ENCODE data around the gene RSU1. TPM values are rescaled to one million over a fixed set of nuclear protein-coding genes. Genes with fewer than 3 reads are reported as not detected.

The RSU1 gene
- polyA plus RNA-seq, 1 donor (not counting 4 experiments of a cell fraction or from before 2014, with no cell fraction given): 125 TPM

GRCh38 chr10:16853809-16854208 lies 36.6 kb upstream of the RSU1 start:
- Histone ChIP-seq H2AFZ (ENCODE audit: control insufficient read depth, low read length) (no peak overlapping the region), H4K20me1 (ENCODE audit: control insufficient read depth, extremely low read depth, insufficient read depth, low read length) (no peaks in the 10 kb centered on the region), H3K9me1 (ENCODE audit: control insufficient read depth, extremely low read depth, insufficient read depth, low read length) (no peaks in the 10 kb centered on the region), H3K4me3 (ENCODE audit: control insufficient read depth in 2 of 3, extremely low read depth in 1 of 3, insufficient read depth in 2 of 3, low read depth in 1 of 3, low read length in 3 of 3) (no peak overlapping the region), H3K36me3 (ENCODE audit: control insufficient read depth in 2 of 2, extremely low read depth in 1 of 2, insufficient read depth in 2 of 2, low read length in 2 of 2) (no peaks in the 10 kb centered on the region), H3K4me2 (ENCODE audit: control insufficient read depth, extremely low read depth, insufficient read depth, low read depth, low read length) (no peak overlapping the region), H3K27ac (ENCODE audit: control insufficient read depth, insufficient read depth, low read length) (no peak overlapping the region), H3K79me2 (ENCODE audit: control insufficient read depth, insufficient read depth, low read length) (no peaks in the 10 kb centered on the region), H3K4me1 (ENCODE audit: control insufficient read depth, extremely low read depth, insufficient read depth, low read length) (peaks cover 18% of the 10 kb centered on the region), H3K9me3 (ENCODE audit: control insufficient read depth, low read depth, low read length) (no peaks in the 10 kb centered on the region), H3K27me3 (ENCODE audit: control insufficient read depth, extremely low read depth, insufficient read depth, low read length) (no peaks in the 10 kb centered on the region), H3K9ac (ENCODE audit: control insufficient read depth, extremely low read depth, insufficient read depth, low read length) (no peak overlapping the region)
- DNase-seq (ENCODE audit: low read depth, low spot score) (no peak), FAIRE-seq (no peak)
- dilution Hi-C loops (cut with MboI; ENCODE audit: extremely low pct_ligation_motif_present, low sequenced_read_pairs): loop anchor here (10.0 kb wide), 1 partner anchor 291 kb away; no protein-coding TSS in a partner anchor
- no peak for TF ChIP-seq EZH2 (IDR thresholded peaks at IDR 0.05; ENCODE audit: low read length)
- TF ChIP-seq, protein P1, sequence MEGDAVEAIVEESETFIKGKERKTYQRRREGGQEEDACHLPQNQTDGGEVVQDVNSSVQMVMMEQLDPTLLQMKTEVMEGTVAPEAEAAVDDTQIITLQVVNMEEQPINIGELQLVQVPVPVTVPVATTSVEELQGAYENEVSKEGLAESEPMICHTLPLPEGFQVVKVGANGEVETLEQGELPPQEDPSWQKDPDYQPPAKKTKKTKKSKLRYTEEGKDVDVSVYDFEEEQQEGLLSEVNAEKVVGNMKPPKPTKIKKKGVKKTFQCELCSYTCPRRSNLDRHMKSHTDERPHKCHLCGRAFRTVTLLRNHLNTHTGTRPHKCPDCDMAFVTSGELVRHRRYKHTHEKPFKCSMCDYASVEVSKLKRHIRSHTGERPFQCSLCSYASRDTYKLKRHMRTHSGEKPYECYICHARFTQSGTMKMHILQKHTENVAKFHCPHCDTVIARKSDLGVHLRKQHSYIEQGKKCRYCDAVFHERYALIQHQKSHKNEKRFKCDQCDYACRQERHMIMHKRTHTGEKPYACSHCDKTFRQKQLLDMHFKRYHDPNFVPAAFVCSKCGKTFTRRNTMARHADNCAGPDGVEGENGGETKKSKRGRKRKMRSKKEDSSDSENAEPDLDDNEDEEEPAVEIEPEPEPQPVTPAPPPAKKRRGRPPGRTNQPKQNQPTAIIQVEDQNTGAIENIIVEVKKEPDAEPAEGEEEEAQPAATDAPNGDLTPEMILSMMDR (optimal IDR thresholded peaks at IDR 0.05 in 1 of 3, IDR thresholded peaks at IDR 0.05 in 1 of 3, conservative IDR thresholded peaks at IDR 0.05 in 1 of 3; ENCODE audit: extremely low read depth in 1 of 3, insufficient read depth in 2 of 3, low read length in 3 of 3): no peak

- no peak overlapping the region for H3K4me2 ChIP-seq (ENCODE audit: control insufficient read depth, extremely low read depth, insufficient read depth, low read depth, low read length)
- no peaks in the 10 kb centered on the region for H3K36me3 ChIP-seq (ENCODE audit: control insufficient read depth in 2 of 2, extremely low read depth in 1 of 2, insufficient read depth in 2 of 2, low read length in 2 of 2)
- H3K9ac ChIP-seq (ENCODE audit: control insufficient read depth, extremely low read depth, insufficient read depth, low read length): no peak overlapping the region
- H3K9me3 ChIP-seq (ENCODE audit: control insufficient read depth, low read depth, low read length): no peaks in the 10 kb centered on the region
- DNase-seq (ENCODE audit: low read depth, low spot score) (no peak), FAIRE-seq (peak; percentile 60)
- H3K9me1 ChIP-seq (ENCODE audit: control insufficient read depth, extremely low read depth, insufficient read depth, low read length): no peaks in the 10 kb centered on the region
- no peak overlapping the region for H3K27ac ChIP-seq (ENCODE audit: control insufficient read depth, insufficient read depth, low read length)
- no peak overlapping the region for H2AFZ ChIP-seq (ENCODE audit: control insufficient read depth, low read length)
- no peaks in the 10 kb centered on the region for H4K20me1 ChIP-seq (ENCODE audit: control insufficient read depth, extremely low read depth, insufficient read depth, low read length)
- H3K27me3 ChIP-seq (ENCODE audit: control insufficient read depth, extremely low read depth, insufficient read depth, low read length): no peaks in the 10 kb centered on the region
- no peak overlapping the region for H3K4me3 ChIP-seq (ENCODE audit: control insufficient read depth in 2 of 3, extremely low read depth in 1 of 3, insufficient read depth in 2 of 3, low read depth in 1 of 3, low read length in 3 of 3)
- H3K4me1 ChIP-seq (ENCODE audit: control insufficient read depth, extremely low read depth, insufficient read depth, low read length): peaks cover 23% of the 10 kb centered on the region
- no peaks in the 10 kb centered on the region for H3K79me2 ChIP-seq (ENCODE audit: control insufficient read depth, insufficient read depth, low read length)
- dilution Hi-C loops (cut with MboI; ENCODE audit: extremely low pct_ligation_motif_present, low sequenced_read_pairs): loop anchor here (10.0 kb wide), 1 partner anchor 292 kb away; no protein-coding TSS in a partner anchor
- TF ChIP-seq, protein P1 (optimal IDR thresholded peaks at IDR 0.05 in 1 of 3, IDR thresholded peaks at IDR 0.05 in 1 of 3, conservative IDR thresholded peaks at IDR 0.05 in 1 of 3; ENCODE audit: extremely low read depth in 1 of 3, insufficient read depth in 2 of 3, low read length in 3 of 3): peak in 2 of 3 experiments; percentile 9 to 33
- no peak for TF ChIP-seq EZH2 (IDR thresholded peaks at IDR 0.05; ENCODE audit: low read length)
Observed at GRCh38 chr10:16853201-16853600, 36.0 kb upstream of the RSU1 start.
